ENCODE measurements around the gene PLXNA4.

DNA sequence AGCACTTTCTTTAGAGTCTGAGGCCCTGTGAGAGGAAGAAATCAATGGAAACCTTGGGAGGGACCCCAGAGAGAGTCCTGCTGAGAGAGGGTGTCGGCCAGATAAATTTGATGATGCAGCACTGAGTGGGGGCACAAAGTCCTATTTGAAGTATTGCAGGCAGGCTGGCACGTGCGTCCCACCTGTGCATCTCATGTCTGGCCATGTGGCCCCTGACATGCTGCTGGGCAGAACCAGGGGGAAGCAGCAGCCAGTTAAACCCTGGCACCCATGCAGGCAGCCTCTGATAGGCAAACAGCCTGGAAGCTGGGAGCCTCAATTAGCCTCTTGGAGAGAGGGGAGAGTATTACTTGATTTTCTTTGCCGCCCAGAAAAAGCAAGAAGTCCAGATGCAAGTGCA, 180.9 kb downstream of the PLXNA4 start:
- TF ChIP-seq CTCF (IDR thresholded peaks at IDR 0.05 in 2 of 3, conservative IDR thresholded peaks at IDR 0.05 in 1 of 3; ENCODE audit: insufficient read depth in 2 of 3, low read depth in 1 of 3, low read length in 3 of 3) (no peak), POLR2AphosphoS5 (IDR thresholded peaks at IDR 0.05; ENCODE audit: control insufficient read depth, insufficient read depth, low read depth, low read length) (no peak), JUNB (CRISPR knock-in tag; conservative IDR thresholded peaks at IDR 0.05) (no peak), MAFK (IDR thresholded peaks at IDR 0.05; ENCODE audit: low read length) (no peak), ZBTB43 (CRISPR knock-in tag; IDR thresholded peaks at IDR 0.05) (no peak), GATA2 (CRISPR knock-in tag; IDR thresholded peaks at IDR 0.05) (no peak), SMAD3 (CRISPR knock-in tag; conservative IDR thresholded peaks at IDR 0.05) (no peak)
- TF ChIP-seq, protein P1, sequence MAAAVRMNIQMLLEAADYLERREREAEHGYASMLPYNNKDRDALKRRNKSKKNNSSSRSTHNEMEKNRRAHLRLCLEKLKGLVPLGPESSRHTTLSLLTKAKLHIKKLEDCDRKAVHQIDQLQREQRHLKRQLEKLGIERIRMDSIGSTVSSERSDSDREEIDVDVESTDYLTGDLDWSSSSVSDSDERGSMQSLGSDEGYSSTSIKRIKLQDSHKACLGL (CRISPR knock-in tag; IDR thresholded peaks at IDR 0.05; ENCODE audit: borderline replicate concordance, poor library complexity, severe bottlenecking), result no peak
